ENCODE results near the gene RPS6KA2. TPM values are rescaled to one million over a fixed set of nuclear protein-coding genes. Genes with fewer than 3 reads are reported as not detected.

RPS6KA2 gene
- total and polyA plus RNA-seq, 5 experiments from 2014 or later: 2.1 to 13.6 (median 4.8) TPM

DNA sequence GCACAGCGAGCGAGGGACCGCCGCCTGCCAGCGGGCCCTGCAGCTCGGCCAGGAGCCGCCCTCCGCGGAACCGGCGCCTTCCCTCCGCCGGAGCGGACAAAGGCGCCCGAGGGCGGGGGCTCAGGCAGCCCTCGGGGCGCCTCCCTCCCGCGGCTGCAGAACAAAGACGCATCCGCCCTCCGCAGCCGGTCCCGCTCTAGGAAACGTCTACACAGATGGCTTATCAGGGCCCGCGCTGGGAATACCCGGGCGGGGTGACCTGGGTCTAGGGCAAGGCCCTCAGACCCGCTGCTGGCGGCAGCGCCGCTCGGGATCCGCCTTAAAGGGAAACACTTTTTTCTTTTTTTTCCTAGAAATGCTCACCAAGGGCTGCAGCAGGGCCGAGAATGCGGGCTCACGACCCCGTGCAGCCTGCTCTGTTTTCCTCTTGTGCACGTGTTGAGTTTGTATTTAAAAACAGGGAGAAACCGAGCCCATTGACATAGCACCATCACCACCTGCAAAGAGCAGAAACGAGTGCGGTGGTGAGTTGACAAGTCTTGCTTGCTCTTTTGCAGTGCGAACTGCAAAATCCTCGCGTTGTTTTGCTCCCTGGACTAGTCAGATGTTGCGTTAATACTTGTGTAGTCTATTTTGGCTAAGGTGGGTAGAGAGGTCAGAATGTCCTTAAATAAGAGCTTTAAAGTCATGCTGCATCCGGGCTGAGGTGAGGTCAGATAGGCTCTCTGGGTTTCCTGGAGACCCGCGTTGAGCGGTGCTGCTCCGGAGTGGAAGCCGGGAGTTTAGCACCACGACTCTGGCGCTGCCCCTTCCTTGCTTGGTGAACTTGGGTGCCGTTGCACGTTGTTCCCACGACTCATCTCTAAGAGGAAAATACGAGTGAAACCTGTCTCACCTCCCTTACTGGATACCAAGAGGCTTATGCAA lies 1.1 kb upstream of the RPS6KA2 start:
- H3K4me1 Mint-ChIP-seq: peaks cover 13 to 26% (median 16%) of the 10 kb centered on the region in 4 donors
- H3K9me3 Mint-ChIP-seq: no peaks in the 10 kb centered on the region
- ATAC-seq: peak; percentile 20 to 41
- no peaks in the 10 kb centered on the region for H3K36me3 Mint-ChIP-seq
- POLR2A ChIA-PET: interaction anchor here (0.6 to 2.4 kb wide), 7 partner anchors 140 to 489 kb away, joined by 3 to 12 read pairs (median 4); partner anchors contain the start of genes RNASET2 and SFT2D1
- H3K27ac Mint-ChIP-seq: peak overlapping the region in 9 of 10 donors; percentile 75 to 96 (median 91)
- peak in 9 of 10 donors; percentile 31 to 78 (median 52) for DNase-seq
- H3K4me3 Mint-ChIP-seq: peak overlapping the region; percentile 87 to 97 (median 94)
- H3K27me3 Mint-ChIP-seq: peaks cover 15 to 50% (median 27%) of the 10 kb centered on the region in 5 donors

DNA sequence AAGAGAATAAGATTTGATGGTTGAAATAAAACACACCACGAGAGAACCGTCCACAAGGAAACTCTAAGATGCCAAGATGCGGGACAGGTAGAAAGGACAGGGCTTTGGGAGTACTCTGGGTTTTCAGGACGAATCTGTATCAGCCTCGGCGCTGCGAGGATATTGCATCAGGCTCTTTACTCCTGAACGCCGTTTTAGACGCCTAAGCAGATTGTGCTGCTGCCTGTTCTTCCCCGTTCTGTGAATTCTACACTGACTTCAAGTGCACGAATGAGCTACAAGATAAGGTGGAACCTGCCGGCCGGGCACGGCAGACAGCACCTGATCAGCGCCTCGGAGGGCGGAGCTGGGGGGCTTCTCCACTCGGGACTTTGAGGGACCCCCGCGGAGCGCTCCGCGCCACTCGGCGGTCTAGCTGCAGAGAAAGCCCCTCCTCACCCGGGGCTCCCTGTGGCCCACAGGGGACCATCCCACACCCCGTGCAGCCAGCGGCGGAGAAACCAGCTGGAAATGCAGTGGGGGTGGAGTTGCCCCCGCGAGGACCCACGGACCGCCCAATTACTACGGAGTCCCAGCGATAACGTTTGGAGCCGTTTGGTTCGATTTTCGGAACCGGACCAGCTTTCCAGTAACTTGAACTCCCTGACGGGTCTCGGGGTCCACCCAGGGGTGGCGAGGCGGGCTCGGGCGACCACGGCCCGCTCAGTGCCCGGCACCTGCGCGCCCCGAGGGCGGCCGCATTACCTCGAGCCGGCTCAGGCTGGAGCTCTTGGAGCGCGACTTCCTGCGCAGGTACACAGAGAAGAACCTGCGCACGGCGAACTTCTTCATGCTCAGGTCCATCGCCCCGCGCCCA lies 646 bp downstream of the RPS6KA2 start:
- DNase-seq (peak in 9 of 10 donors; percentile 9 to 44 (median 24)), ATAC-seq (peak in 1 of 2 donors; percentile 5)
- Mint-ChIP-seq H3K4me3 (peak overlapping the region; percentile 60 to 93 (median 84)), H3K36me3 (no peaks in the 10 kb centered on the region), H3K27ac (peak overlapping the region in 3 of 10 donors; percentile 37 to 71 (median 41)), H3K4me1 (peaks cover 13 to 26% (median 16%) of the 10 kb centered on the region in 4 donors), H3K9me3 (no peaks in the 10 kb centered on the region), H3K27me3 (peaks cover 15 to 39% (median 20%) of the 10 kb centered on the region in 5 donors)
- POLR2A ChIA-PET: interaction anchor here (0.6 to 2.4 kb wide), 7 partner anchors 138 to 330 kb away, joined by 3 to 12 read pairs (median 3); partner anchors contain the start of gene RNASET2

DNA sequence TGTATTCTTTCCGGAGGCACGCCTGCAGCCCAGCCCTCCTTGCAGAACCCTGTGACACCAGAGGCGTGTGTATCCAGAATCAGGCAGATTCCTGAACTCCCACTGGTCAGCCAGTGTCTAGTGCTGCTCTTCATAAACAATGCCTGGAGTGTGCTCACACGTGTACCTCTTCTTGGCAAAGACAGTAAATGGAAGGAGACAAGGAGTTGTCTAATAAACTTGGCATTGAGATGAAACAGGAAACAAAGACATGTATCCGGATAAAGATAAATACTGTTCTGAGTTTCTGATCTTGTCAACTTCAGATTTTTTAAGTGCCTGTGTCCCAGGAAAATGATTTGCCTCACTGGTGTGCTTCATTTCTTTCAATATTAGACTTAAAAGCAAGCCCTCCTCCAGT lies 1.7 kb downstream of the RPS6KA2 start:
- DNase-seq (no peak), ATAC-seq (no peak)
- H3K27ac Mint-ChIP-seq: no peak overlapping the region
- H3K9me3 Mint-ChIP-seq: no peaks in the 10 kb centered on the region
- POLR2A ChIA-PET: no interaction called here
- peaks cover 15 to 36% (median 20%) of the 10 kb centered on the region in 5 donors for H3K27me3 Mint-ChIP-seq
- peak overlapping the region in 5 of 10 donors; percentile 76 to 93 (median 85) for H3K4me3 Mint-ChIP-seq
- H3K36me3 Mint-ChIP-seq: no peaks in the 10 kb centered on the region
- peaks cover 13 to 26% (median 16%) of the 10 kb centered on the region in 4 donors for H3K4me1 Mint-ChIP-seq

DNA sequence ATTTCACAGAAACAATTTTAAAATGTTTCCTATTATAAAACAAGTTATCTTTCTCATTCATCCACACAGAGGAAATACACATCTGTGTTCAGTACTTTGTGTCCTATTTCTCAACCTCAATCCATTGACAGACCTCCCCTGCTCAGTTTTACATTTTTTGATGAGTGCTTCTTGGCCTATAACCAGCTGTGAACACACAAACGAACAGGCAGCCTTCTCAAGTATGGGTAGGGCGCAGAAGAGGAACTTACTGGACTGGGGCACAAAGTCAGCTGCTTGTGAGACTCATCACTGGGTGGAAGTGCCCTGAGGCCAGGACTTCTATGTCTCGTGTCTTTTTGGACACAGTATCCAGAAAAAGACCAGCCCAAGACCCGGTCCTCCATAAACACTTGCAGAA lies 2.8 kb downstream of the RPS6KA2 start:
- H3K4me1 Mint-ChIP-seq: peaks cover 13 to 26% (median 16%) of the 10 kb centered on the region in 4 donors
- H3K9me3 Mint-ChIP-seq: no peaks in the 10 kb centered on the region
- peaks cover 7 to 28% (median 13%) of the 10 kb centered on the region in 5 donors for H3K27me3 Mint-ChIP-seq
- no peak for ATAC-seq
- no peaks in the 10 kb centered on the region for H3K36me3 Mint-ChIP-seq
- POLR2A ChIA-PET: no interaction called here
- H3K4me3 Mint-ChIP-seq: no peak overlapping the region
- DNase-seq: no peak
- H3K27ac Mint-ChIP-seq: no peak overlapping the region

DNA sequence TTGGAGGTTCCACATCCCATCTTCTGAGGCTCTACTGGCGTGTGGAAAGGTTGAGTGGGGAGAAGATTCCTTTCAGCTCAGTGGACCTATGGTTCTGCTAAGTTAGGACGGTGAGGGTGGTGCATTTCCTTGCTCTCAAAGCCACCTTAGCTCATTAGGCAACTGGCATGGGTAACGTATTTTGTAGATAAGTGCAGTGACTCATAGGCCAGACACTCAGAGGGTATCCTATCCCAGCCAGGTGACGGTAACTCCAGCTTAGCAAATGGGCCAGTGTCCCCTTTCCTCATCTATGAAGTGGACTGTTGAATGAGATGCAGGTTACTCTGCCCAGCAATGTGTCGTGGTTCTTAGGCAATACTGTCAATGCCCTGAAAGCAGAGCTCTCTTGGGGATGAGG lies 3.7 kb downstream of the RPS6KA2 start:
- H3K4me3 Mint-ChIP-seq: no peak overlapping the region
- DNase-seq (no peak), ATAC-seq (no peak)
- no peaks in the 10 kb centered on the region for H3K9me3 Mint-ChIP-seq
- POLR2A ChIA-PET: no interaction called here
- H3K27ac Mint-ChIP-seq: no peak overlapping the region
- H3K36me3 Mint-ChIP-seq: peaks cover 0 to 5% (median 0%) of the 10 kb centered on the region in 3 donors
- H3K27me3 Mint-ChIP-seq: peaks cover 6 to 26% (median 12%) of the 10 kb centered on the region in 5 donors
- peaks cover 10 to 21% (median 13%) of the 10 kb centered on the region in 4 donors for H3K4me1 Mint-ChIP-seq

DNA sequence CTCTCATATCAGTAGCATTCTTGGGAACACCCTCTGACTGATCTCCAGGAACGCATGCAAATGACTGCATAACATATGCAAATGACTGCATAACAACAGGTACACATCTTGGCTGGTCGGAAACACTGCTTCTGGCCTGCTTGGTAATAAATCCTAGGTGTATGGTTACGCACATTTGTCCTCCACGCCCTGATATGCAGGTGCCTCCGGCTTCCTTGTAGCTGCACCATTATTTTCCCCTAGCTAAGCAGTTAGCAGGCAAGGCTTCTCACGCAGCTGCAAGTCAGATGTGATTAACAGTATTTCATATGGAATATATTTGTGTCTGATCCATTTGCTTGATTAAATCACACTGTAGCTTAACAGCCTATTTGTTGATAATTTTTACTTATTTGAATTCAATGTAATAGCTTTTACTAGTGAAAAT lies 5.9 kb downstream of the RPS6KA2 start:
- peaks cover 6 to 8% (median 7%) of the 10 kb centered on the region in 4 donors for H3K4me1 Mint-ChIP-seq
- H3K27ac Mint-ChIP-seq: no peak overlapping the region
- ATAC-seq: no peak
- POLR2A ChIA-PET: no interaction called here
- no peak for DNase-seq
- H3K36me3 Mint-ChIP-seq: peaks cover 0 to 8% (median 0%) of the 10 kb centered on the region in 3 donors
- no peaks in the 10 kb centered on the region for H3K9me3 Mint-ChIP-seq
- no peak overlapping the region for H3K4me3 Mint-ChIP-seq
- peaks cover 6 to 25% (median 12%) of the 10 kb centered on the region in 5 donors for H3K27me3 Mint-ChIP-seq

DNA sequence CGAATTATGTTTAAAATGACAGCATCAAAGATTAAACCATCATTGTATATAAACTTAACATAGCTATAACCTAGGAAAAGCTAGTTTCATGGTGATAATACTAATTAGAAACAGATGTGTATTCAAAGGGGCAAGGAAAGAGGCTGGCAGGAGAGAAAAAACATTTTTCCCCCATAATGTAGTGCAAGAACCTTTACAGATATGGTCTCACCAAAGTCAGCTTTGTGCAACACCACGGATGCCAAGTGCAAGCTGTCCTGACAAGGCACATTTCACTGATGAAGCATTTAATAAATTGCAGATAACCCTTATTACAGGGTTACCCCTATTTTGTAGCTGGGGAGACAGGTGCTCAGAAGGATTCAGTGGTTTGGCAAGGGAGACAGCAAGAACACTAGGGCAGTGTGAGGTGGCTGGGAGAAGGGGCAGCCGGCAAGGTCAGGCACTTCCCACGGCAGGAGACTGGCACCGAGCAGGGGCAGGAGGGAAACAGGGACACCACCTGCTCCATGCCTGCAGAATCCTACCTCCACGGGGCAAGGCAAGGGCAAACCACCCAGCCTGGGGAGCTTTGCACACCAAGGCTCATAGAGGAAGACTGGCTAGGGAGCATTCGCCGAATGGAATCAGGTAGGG lies 6.5 kb downstream of the RPS6KA2 start:
- DNase-seq: no peak
- no peak overlapping the region for H3K4me3 Mint-ChIP-seq
- POLR2A ChIA-PET: no interaction called here

DNA sequence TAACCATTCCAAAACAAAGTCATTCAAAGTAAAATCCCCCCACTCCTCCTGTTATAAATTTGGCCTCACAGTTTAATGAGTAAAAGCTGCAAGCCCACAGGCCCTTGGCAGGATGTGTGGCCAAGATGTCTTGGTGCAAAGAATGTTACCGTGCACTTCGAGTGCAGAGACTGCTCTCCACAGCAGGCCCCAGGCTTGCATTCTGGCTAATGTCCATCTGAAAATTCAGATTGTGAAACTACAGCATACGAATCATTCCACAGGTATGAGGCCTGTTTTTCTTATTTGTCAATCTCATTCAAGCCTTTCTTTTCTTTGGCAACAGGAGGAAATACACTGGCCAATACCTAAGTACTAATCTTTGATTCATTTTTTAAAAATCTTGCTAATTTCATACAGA lies 7.1 kb downstream of the RPS6KA2 start:
- no peak overlapping the region for H3K4me3 Mint-ChIP-seq
- POLR2A ChIA-PET: no interaction called here
- peaks cover 0 to 2% (median 0%) of the 10 kb centered on the region in 4 donors for H3K4me1 Mint-ChIP-seq
- H3K27ac Mint-ChIP-seq: no peak overlapping the region
- peaks cover 0 to 8% (median 0%) of the 10 kb centered on the region in 3 donors for H3K36me3 Mint-ChIP-seq
- H3K27me3 Mint-ChIP-seq: peaks cover 0 to 13% (median 9%) of the 10 kb centered on the region in 5 donors
- DNase-seq (no peak), ATAC-seq (no peak)
- H3K9me3 Mint-ChIP-seq: no peaks in the 10 kb centered on the region

More for the DNA sequence above, 6.5 kb downstream of the RPS6KA2 start:
- ATAC-seq: no peak
- peaks cover 2 to 19% (median 12%) of the 10 kb centered on the region in 5 donors for H3K27me3 Mint-ChIP-seq
- peaks cover 0 to 8% (median 0%) of the 10 kb centered on the region in 3 donors for H3K36me3 Mint-ChIP-seq
- no peaks in the 10 kb centered on the region for H3K9me3 Mint-ChIP-seq
- H3K27ac Mint-ChIP-seq: no peak overlapping the region
- peaks cover under 1 to 5% (median 2%) of the 10 kb centered on the region in 4 donors for H3K4me1 Mint-ChIP-seq

DNA sequence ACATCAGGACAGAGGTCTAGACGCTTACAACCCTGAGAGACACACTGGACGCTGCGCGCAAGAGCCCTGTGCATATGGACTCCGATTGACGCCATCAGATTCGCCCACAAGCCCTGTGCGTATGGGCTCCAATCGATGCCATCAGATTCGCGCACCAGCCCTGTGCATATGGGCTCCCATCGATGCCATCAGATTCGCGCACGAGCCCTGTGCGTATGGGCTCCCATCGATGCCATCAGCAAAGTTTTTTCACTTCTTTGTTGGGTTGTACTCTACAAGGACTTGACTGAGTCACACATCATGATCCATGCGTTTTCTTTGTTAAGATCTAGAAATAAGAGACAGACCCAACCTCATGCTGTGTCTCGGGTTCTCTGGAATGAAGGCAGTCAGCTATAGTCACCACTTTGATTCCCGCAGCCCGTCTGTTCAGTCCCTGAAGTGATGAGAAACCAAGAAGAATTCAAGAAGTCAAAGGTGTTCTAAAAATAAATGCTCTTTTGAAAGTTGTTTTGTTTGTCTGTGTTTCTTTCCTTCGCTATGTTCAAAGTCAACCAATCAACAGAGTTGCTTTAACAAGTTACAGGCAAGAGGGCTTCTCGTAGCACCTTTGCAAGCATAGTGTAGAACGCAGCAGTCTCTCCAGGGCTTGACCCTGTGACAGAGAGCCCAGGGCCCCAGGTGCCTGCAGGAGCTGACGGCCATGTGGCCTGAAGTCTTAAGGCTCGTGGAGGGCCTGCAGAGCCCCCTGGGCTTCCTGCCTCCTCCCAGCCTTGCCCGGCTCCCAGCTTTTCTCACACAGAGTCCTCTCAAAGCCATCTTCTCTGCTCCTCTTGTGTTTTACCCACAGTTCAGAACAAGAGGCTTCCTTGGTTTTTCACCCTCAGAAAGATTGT lies 7.9 kb downstream of the RPS6KA2 start:
- Mint-ChIP-seq H3K4me3 (no peak overlapping the region), H3K9me3 (no peaks in the 10 kb centered on the region), H3K27me3 (peaks cover 0 to 12% (median 9%) of the 10 kb centered on the region in 5 donors), H3K4me1 (peaks cover 0 to 2% (median 0%) of the 10 kb centered on the region in 4 donors), H3K36me3 (peaks cover 0 to 8% (median 0%) of the 10 kb centered on the region in 3 donors), H3K27ac (no peak overlapping the region)
- POLR2A ChIA-PET: no interaction called here
- ATAC-seq (no peak), DNase-seq (no peak)

DNA sequence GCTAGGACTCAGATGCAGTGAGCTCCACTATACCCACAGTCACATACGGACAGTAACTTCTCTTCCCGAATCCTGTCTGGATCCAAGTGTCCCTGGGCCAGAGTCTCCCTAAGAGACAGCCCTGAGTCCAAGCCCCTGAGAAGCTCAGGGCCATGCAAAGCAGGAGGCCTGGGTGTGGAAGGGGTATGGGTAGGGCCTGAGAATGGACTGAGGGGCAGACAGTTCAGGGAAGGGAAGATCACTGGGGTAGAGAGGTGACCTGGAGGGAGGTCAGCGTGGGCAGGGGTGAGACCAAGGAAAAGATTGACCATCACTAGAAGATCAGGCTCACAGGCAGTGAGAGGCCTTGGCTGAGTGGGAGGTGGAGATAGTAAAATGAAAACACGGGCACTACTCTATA lies 8.8 kb downstream of the RPS6KA2 start:
- Mint-ChIP-seq H3K27me3 (peaks cover 0 to 10% (median 6%) of the 10 kb centered on the region in 5 donors), H3K27ac (no peak overlapping the region), H3K4me3 (no peak overlapping the region), H3K4me1 (peaks cover 0 to 2% (median 0%) of the 10 kb centered on the region in 4 donors), H3K36me3 (peaks cover 0 to 8% (median 0%) of the 10 kb centered on the region in 3 donors), H3K9me3 (no peaks in the 10 kb centered on the region)
- no peak for ATAC-seq
- POLR2A ChIA-PET: no interaction called here
- no peak for DNase-seq

DNA sequence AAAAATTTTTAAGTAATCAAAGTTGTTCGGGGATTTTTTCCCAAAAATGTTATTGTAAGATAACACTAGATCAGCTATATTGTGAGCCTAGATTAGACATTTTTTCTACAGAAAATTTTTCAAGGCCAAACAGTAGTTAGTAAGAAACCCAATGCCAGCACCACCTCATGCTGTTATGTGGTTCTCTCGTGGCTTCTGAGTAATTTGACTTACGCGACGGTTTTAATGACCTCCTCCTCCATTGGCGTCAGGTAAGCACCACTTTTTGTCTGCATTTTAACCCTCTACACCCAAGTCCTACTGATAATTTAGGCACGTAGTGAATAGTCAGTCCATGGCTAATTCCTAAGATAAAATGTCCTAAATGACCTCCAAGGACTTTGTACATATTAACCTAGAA lies 9.7 kb downstream of the RPS6KA2 start:
- Mint-ChIP-seq H3K4me3 (no peak overlapping the region), H3K27ac (no peak overlapping the region)
- POLR2A ChIA-PET: no interaction called here

More for the DNA sequence above, 9.7 kb downstream of the RPS6KA2 start:
- H3K36me3 Mint-ChIP-seq: peaks cover 0 to 8% (median 0%) of the 10 kb centered on the region in 3 donors
- H3K9me3 Mint-ChIP-seq: no peaks in the 10 kb centered on the region
- ATAC-seq (no peak), DNase-seq (no peak)
- peaks cover 0 to 2% (median 0%) of the 10 kb centered on the region in 4 donors for H3K4me1 Mint-ChIP-seq
- peaks cover 0 to 8% (median 0%) of the 10 kb centered on the region in 5 donors for H3K27me3 Mint-ChIP-seq

All from naive thymus-derived CD8-positive, alpha-beta T cell (primary cell).